Right ventricle myocardium inferior (tissue), 1 donor: ENCODE measurements around the gene ZYG11B. TPM values are rescaled to one million over a fixed set of nuclear protein-coding genes. Genes with fewer than 3 reads are reported as not detected.
A peak's percentile ranks its signal among the peaks of the same experiment; 100 is the strongest.
"Not testable (repeated sequence)": the region's sequence is repeated elsewhere in the genome, so short reads cannot be mapped to it uniquely, and the experiment has no call there.

ENCODE experiments used
- ATAC-seq: fragments of 200-7000 bp; cut with Tn5 transposase; one replicate; pipeline ENCODE4 v1.9.1; 2020; ENCODE audit warnings: mild to moderate bottlenecking, moderate library complexity
- DNase-seq: peaks from one replicate; pipeline ENCODE4 v3.0.0; 2021; ENCODE audit errors: missing footprints
- intact Hi-C: fragments of 100-400 bp; cut with DNase I; formaldehyde crosslinking; loops from one replicate; pipeline ENCODE4 v1.11.0; 2022
- total RNA-seq: library from RNA; stranded (reverse); fragmentation: NEBNext Ultra II Directional; extraction: Animal tissue kit (Norgen Biotek cat#: 25700); gene quantifications from one replicate; pipeline ENCODE4 v1.2.1, GENCODE V29; 2021
- donor health status: DM: no; HTN: yes; CAD: no; lungs with severe emphysema.

ZYG11B gene
- total RNA-seq, 1 donor from 2014 or later = 74.0 TPM

DNA sequence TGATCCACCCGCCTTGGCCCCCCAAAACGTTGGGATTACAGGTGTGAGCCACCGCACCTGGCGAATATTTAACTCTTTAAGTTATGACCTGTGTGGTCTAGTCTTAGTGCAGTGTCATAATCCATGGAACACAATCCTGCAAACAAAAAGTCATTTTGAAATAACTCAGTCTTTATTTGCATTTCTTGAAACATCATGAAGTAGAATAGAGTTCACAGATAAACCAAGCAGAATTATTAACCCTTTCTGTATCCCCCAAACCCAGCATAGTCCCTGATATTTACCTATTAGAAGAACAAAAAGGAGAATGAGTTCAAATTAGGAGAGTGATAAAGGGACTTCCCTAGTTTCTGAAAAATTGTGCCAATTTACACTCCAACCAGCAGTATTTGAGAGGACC, 19.9 kb downstream of the ZYG11B start:
- DNase-seq (no peak), ATAC-seq (no peak)
- intact Hi-C loops = loop anchor here (5.0 kb wide), 1 partner anchor 44 kb away; no protein-coding TSS in a partner anchor

DNA sequence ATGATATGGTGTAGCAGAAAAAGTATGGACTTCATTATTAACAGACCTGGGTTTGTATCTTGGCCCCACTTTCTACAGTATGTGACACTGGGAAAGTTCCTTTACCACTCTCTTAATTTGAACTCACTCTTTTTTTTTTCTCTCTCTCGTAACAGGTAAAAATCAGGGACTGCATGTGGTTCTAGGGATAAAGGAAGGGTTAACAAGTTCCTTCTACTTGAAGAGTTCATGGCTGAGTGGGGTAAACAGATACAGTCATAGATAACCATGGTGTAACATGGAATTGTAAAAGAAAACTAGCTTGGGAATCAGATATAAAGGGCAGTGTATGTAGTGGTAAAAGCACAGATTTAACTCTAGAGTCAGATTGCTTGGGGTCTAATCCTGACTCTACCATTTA, 21.2 kb downstream of the ZYG11B start:
- ATAC-seq = no peak
- intact Hi-C loops = loop anchor here (5.0 kb wide), 1 partner anchor 45 kb away; no protein-coding TSS in a partner anchor
- DNase-seq = no peak

DNA sequence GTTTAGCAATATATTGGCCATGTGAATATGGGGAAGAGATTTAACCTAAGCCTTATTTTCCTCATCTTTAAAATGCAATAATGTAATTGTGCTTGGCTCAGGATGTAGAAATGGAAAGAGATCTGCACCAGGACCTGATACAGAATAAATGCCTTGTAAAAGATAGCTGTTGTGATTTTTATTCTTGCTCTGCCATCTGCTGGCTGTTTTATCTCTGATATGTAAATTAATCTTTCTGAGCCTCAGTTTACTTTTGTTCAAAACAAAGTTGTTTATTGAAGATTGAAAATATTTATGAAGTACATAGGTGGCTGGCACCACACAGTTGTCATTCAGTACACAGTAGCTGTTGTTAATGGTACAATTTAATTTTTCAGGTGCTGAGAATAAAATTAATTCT, 21.9 kb downstream of the ZYG11B start:
- no peak for ATAC-seq
- intact Hi-C loops = loop anchor here (5.0 kb wide), 1 partner anchor 46 kb away; no protein-coding TSS in a partner anchor
- no peak for DNase-seq

DNA sequence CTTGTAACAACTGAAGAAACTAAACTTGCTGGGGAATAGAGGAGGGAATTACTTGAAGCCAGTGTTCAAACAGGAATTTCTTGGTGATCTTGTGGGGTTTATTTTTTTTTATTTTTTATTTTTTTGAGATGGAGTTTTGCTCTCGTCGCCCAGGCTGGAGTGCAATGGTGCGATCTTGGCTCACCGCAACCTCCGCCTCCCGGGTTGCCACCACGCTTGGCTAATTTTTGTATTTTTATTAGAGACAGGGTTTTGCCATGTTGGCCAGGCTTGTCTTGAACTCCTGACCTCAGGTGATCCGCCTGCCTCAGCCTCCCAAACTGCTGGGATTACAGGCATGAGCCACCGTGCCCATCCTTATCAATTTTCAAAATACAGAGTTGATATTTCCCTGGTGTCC, 23.2 kb downstream of the ZYG11B start:
- intact Hi-C loops = loop anchor here (5.0 kb wide), 1 partner anchor 47 kb away; no protein-coding TSS in a partner anchor
- ATAC-seq, DNase-seq: not testable (repeated sequence)

DNA sequence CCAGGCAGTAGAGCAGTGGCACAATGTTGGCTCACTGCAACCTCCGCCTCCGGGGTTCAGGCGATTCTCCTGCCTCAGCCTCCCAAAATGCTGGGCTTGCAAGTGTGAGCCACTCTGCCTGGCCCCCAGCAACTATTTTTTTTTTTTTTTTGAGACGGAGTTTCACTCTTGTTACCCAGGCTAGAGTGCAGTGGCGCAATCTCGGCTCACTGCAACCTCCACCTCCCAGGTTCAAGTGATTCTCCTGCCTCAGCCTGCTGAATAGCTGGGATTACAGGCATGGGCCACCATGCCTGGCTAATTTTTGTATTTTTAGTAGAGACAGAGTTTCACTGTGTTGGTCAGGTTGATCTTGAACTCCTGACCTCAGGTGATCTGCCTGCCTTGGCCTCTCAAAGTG, 23.9 kb downstream of the ZYG11B start:
- DNase-seq, intact Hi-C loops, ATAC-seq: not testable (repeated sequence)

DNA sequence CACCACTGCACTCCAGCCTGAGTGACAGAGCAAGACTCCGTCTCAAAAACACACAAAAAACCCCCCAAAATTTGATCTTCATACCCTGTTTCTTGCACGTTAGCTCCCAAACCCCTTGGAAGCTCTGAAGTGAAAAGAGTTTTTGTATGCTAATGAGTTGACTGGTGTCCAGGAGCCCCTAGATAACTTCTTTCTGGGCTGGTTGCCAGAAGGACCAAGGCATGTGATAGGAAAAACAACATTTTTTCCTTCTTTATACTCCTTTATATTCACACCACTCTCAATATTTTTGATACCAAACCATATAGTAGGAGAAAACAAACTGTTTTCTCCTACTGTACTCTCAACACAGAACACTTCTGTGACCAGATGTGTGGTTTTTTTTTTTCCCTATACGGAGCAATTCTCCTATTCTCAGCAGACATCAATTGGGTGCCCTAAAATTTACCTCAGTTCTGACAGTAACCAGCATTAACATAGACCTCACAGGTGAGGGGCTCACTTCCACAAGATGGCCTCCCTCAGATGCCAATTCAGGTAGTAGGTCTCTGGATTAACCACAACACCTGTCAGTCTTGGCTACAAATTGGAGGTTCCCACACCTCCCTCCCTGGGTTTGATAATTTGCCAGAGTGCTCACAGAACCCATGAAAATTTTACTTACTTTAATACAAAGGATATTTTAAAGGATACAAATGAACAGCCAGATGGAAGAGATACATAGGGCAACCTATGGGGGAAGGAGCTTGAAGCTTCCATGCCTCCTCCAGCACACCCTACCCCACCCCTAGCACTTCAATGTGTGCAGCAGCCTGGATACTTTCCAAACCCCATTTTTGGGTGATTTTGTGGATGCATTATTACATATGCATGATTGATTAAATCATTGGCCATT, 25.6 kb downstream of the ZYG11B start:
- ATAC-seq (peak; percentile 7), DNase-seq (no peak)
- intact Hi-C loops = no loop called here

DNA sequence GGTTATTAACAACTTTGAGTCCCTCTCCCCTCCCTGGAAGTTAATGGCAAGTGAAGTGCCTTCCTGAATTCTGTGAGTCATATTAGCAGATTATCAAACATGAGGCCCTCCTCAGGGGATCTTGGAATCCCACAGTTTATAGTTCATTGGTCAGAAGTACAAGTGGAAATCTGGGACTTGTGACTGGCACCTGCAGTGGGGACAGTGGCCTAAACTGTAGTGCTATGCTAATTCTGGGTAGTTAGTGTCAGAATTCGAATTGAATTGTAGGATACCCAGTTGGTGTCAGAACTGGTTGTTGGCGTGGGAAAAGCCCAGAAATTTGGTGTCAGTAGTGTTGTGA, 26.2 kb downstream of the ZYG11B start:
- intact Hi-C loops = no loop called here
- ATAC-seq (peak; percentile 32), DNase-seq (no peak)

DNA sequence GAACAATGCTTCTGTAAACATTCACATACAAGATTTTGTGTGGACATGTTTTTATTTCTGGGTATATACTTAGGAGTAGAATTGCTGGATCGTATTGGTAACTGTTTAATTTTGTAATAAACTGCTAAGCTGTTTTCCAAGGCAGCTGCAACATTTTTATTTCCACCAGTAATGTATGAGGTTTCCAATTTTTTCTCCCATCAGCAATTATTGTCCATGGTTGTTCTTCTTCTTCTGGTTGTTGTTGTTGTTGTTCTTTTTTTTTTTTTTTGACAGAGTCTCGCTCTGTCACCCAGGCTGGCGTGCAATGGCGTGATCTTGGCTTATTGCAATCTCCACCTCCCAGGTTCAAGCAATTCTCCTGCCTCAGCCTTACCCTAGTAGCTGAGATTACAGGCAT, 26.9 kb downstream of the ZYG11B start:
- ATAC-seq (no peak), DNase-seq (no peak)
- intact Hi-C loops = no loop called here

DNA sequence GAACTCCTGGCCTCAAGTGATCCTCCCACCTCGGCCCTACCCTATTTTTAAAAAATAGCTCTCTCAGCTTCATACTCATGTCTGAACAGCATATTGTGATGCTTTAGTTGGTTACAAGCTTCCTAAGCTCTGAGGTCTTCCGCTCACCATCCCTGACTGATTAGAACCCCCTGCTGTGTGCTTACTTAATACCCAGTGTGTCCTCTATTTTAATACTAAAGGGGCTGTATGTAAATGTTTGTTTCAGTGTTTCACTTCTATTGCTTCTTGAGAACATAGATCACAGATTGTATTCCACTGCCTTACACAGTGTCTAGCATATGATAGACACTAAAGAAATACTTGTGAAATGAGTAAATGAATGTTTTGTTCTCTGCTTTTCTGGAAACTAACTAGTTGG, 29.8 kb downstream of the ZYG11B start:
- no peak for DNase-seq
- intact Hi-C loops = no loop called here
- no peak for ATAC-seq

DNA sequence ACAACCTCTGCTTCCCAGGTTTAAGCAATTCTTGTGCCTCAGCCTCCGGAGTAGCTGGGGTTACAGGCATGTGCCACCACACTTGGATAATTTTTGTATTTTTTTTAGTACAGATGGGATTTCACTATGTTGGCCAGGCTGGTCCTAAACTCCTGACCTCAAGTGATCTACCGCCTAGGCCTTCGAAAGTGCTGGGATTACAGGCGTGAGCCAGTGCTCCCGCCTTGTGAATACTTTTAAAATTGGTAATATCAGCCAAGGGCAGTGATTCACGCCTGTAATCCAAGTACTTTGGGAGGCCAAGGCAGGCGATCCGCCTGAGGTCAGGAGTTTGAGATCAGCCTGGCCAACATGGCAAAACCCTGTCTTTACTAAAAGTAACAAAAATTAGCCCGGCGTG, 33.7 kb downstream of the ZYG11B start:
- intact Hi-C loops = no loop called here
- DNase-seq (no peak), ATAC-seq (no peak)

DNA sequence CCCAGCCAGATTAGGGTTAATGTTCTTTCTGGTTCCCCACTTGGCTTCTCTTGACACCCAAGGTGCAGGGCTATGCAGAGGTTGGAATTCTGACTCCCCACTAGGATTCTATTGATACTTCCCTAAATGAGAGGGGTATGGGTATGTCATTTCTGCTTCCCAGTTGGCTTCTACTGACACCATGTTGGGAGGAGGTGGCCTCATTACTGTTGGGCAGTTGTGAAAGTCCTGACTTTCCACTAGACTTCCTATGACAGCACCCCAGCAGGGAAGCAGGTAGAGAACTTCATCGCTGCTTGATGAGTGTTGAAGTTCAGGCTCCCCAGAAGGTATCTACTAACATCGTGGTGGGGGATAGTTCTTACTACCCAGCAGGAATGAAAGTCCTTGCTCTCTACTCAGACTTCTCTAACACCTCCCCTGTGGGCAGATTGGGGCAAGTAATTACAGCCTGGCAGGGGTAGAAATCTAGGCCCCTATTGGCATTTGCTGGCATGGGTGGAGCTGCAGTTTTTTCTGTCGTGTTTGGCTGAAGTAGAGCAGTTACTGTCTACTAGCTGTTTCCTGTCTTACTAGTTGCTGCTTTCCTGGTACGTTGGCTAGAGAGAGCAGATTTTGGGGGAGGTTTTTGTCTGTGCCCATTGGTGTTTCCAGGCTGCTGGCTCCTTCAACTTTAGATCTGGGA, 41.5 kb downstream of the ZYG11B start:
- ATAC-seq = no peak
- intact Hi-C loops = no loop called here
- DNase-seq = no peak

DNA sequence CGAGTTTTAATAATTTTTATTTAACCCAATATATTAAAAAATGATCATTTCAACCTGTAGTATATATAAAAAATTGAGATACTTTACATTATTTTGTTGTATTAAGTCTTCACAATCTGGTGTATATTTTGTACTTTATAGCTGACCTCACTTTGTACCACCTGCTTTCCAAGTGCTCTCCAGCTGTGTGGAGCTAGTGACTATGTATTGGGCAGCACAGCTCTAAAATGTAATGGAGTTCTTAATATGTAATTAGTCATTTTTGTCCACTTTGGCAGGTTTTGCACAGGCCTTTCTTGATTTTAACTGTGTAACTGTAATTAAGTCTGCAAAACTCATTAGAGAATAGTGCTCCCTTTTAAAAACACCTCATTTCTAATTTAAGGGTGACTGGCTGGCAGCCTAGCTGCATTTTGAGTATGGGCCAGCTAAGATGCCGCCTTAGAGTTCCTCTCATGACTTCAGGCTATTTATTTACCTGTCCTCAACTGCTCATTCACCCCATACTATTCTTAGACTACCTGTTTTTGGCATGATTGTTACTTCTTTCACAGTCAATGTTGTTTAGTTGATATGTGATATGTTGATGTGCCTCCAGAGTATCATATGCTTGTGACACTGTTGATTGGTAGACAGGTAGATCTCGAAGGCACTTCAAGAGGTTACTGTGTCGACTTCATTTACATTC, 43.2 kb downstream of the ZYG11B start:
- intact Hi-C loops = no loop called here
- DNase-seq = no peak
- ATAC-seq = peak; percentile 31

DNA sequence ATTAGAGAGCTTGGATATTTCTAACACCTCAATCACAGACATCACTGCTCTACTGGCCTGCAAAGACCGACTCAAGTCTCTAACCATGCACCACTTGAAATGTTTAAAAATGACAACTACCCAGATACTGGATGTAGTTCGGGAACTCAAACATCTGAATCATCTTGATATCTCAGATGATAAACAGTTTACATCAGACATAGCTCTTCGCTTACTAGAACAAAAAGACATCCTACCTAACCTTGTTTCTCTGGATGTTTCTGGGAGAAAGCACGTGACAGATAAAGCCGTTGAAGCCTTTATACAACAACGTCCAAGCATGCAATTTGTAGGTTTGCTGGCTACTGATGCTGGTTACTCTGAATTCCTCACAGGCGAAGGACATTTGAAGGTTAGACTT, 45.1 kb downstream of the ZYG11B start:
- no peak for ATAC-seq
- intact Hi-C loops = no loop called here
- DNase-seq = no peak

DNA sequence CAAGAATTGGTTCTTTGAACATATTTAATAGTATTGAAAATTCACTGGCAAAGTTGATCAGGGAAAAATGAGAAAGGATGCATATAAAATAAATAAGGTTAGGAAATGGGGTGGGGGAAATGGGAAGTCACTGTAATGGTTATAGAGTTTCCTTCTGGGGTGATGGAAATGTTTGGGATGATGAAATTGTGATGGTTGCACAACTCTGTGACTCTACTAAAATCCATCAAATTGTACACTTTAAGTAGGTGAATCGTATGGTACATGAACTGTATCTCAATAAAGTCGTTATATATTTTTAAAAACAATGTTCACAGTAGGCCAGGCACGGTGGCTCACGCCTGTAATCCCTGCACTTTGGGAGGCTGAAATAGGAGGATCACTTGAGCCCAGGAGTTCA, 59.9 kb downstream of the ZYG11B start:
- intact Hi-C loops = no loop called here
- DNase-seq (no peak), ATAC-seq (no peak)

DNA sequence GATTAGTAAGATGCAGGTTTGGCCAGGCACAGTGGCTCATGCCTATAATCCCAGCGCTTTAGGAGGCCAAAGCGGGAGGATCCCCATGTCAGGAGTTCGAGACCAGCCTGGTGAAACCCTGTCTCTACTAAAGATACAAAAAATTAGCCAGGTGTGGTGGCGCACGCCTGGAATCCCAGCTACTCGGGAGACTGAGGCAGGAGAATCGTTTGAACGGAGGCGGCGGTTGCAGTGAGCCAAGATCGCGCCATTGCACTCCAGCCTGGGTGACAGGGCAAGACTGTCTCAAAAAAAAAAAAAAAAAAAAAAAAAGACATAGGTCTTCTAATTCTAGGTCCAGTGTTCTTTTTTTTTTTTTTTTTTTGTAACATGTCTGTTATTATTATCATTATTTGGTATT, 64.2 kb downstream of the ZYG11B start:
- intact Hi-C loops, DNase-seq, ATAC-seq: not testable (repeated sequence)

DNA sequence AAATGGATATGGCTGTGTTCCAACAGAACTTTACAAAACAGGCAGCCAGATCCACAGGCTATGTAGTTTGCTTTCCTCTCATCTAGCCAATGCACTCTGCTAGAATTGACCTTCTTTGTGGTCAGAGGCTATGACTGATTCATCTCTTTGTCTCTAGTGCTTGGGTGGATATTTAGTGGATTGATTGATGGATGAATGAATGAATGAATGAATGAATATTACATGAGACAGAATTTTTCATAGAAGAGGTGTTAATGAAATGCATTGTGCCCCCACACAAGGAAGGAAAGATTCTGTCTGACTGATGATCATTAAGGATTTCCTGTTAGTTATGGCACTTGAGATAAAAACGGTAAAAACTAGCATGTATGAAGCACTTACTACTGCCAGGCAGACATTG, 65.8 kb downstream of the ZYG11B start:
- DNase-seq (no peak), ATAC-seq (no peak)
- intact Hi-C loops = no loop called here

DNA sequence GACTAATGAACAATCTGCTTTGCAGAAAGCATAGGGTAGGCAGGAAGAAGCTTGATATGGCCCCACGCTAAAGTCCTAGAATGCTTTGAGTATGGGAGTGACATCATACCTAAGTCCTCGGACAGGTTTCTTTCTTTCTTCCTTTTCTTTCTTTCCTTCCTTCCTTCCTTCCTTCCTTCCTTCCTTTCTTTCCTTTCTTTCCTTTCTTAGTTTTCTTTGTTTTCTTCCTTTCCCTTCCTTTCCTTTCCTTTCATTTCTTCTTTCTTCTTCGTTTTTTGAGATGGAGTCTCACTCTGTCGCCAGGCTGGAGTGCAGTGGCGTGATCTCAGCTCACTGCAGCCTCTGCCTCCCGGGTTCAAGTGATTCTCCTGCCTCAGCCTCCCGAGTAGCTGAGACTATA, 67.5 kb downstream of the ZYG11B start:
- DNase-seq, ATAC-seq, intact Hi-C loops: not testable (repeated sequence)

DNA sequence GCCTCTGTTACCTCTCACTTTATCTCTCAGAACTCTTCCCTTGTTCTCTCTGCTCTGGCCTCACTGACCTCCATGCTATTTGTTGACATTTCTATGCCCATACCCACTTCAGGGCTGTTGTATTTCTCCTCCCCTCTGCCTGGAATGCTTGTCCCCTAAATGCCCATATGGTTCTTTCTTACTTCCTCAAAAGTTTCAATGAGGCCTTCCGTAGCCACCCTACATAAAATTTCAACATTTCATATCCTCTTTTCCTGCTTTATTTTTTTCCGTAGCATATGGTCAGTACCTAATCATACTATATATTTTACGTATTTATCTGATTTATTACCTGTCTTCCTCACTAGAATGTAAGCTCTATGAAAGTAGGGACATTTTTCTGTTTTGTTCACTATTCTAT, 69.2 kb downstream of the ZYG11B start:
- DNase-seq = no peak
- intact Hi-C loops = no loop called here
- ATAC-seq = no peak

DNA sequence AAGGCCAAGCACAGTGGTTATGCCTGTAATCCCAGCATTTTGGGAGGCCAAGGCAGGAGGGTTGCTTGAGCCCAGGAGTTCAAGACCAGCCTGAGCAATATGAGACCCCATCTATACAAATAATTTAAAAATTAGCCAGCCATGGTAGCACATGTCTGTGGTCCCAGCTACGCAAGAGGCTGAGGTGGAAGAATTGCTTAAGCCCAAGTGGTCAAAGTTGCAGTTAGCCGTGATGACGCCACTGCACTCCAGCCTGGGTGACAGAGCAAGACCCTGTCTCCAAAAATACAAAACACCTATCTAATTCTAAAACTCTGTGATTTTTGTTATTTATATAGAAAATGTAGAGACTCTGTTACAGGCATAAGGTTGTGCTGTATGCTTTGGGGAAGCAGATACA, 72.1 kb downstream of the ZYG11B start:
- ATAC-seq (no peak), DNase-seq (no peak)
- intact Hi-C loops = no loop called here

DNA sequence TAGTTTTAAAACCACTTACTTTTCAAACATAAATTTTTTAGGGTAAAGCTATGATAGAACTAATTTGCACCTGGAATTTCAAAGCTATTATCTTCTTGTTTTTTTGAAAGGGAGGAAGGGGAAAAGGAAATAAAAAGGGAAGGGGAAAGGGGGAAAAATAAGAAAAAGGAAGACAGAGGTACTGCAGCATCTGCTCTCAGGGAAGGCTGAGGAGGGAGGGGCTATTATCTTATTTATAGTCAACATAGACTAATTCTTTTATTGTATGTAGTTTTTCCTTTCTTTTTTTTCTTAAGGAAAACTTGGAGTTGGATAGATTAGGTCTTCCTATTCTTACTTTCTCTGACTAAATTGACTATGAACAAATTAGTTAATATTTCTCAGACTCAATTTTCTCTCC, 74.8 kb downstream of the ZYG11B start:
- intact Hi-C loops = no loop called here
- ATAC-seq (no peak), DNase-seq (no peak)
